ENCODE data around the gene DGKI.

The DGKI gene

GRCh38 chr7:137685433-137686164 lies 161.2 kb downstream of the DGKI start:
- no peak for DNase-seq (ENCODE audit: low spot score)

GRCh38 chr7:137684776-137685175 lies 162.0 kb downstream of the DGKI start:
- no peak for DNase-seq (ENCODE audit: low spot score)

GRCh38 chr7:137684316-137684715 lies 162.5 kb downstream of the DGKI start:
- no peak for DNase-seq (ENCODE audit: low spot score)

- DNase-seq (ENCODE audit: low spot score), result no peak
Measured at GRCh38 chr7:137682596-137682995, 164.2 kb downstream of the DGKI start.

GRCh38 chr7:137681657-137682562 lies 164.9 kb downstream of the DGKI start:
- DNase-seq (ENCODE audit: low spot score), result no peak

- no peak for DNase-seq (ENCODE audit: low spot score)
Measured at GRCh38 chr7:137674551-137675409, 172.0 kb downstream of the DGKI start.

- no peak for DNase-seq (ENCODE audit: low spot score)
Measured at GRCh38 chr7:137674048-137674447, 172.7 kb downstream of the DGKI start.

- DNase-seq (ENCODE audit: low spot score), result no peak
Measured at GRCh38 chr7:137671920-137672319, 174.9 kb downstream of the DGKI start.

- DNase-seq (ENCODE audit: low spot score), result no peak
Measured at GRCh38 chr7:137670222-137671064, 176.3 kb downstream of the DGKI start.

- DNase-seq (ENCODE audit: low spot score), result no peak
Measured at GRCh38 chr7:137669706-137670105, 177.1 kb downstream of the DGKI start.

GRCh38 chr7:137668404-137668803 lies 178.4 kb downstream of the DGKI start:
- no peak for DNase-seq (ENCODE audit: low spot score)

GRCh38 chr7:137667633-137668387 lies 179.0 kb downstream of the DGKI start:
- DNase-seq (ENCODE audit: low spot score), result no peak

GRCh38 chr7:137664846-137665245 lies 181.9 kb downstream of the DGKI start:
- DNase-seq (ENCODE audit: low spot score), result no peak

GRCh38 chr7:137661634-137662033 lies 185.1 kb downstream of the DGKI start:
- peak; percentile 74 for DNase-seq (ENCODE audit: low spot score)

GRCh38 chr7:137658190-137658900 lies 188.4 kb downstream of the DGKI start:
- DNase-seq (ENCODE audit: low spot score), result no peak

- DNase-seq (ENCODE audit: low spot score), result no peak
Measured at GRCh38 chr7:137657476-137658189, 189.1 kb downstream of the DGKI start.

- no peak for DNase-seq (ENCODE audit: low spot score)
Measured at GRCh38 chr7:137656850-137657232, 189.9 kb downstream of the DGKI start.

GRCh38 chr7:137656227-137656849 lies 190.4 kb downstream of the DGKI start:
- peak; percentile 66 for DNase-seq (ENCODE audit: low spot score)

- no peak for DNase-seq (ENCODE audit: low spot score)
Measured at GRCh38 chr7:137655804-137656203, 191.0 kb downstream of the DGKI start.

Measured in iPS-NIHi11 (cell line).